K562 (cell line): ENCODE data around the gene SYT14. TPM values are rescaled to one million over a fixed set of nuclear protein-coding genes. Genes with fewer than 3 reads are reported as not detected.

Source experiments
- CREBBP ChIP-seq: IDR thresholded peaks from one replicate; pipeline ENCODE4 v1.6.1; 2012; ENCODE audit warnings: low read depth, mild to moderate bottlenecking, control low read depth, inconsistent platforms, low read length
- CSDE1 ChIP-seq, 2 experiments: fragments of 450-650 bp; IDR thresholded peaks; 2 replicates each; pipeline ENCODE4 v1.6.1; 2016; ENCODE audit warnings: mild to moderate bottlenecking in 1 of 2
- HDAC2 ChIP-seq: fragments of 450-650 bp; IDR thresholded peaks from 2 replicates; pipeline ENCODE4 v1.6.1; 2016; ENCODE audit warnings: mild to moderate bottlenecking
- IRF1 ChIP-seq: sonication (generic); formaldehyde crosslinking; IDR thresholded peaks from 2 replicates; pipeline ENCODE4 v1.8.0; 2022; ENCODE audit warnings: missing genetic modification reagents, mild to moderate bottlenecking, borderline replicate concordance
- MEF2D ChIP-seq: conservative IDR thresholded peaks from 2 replicates; pipeline ENCODE4 v1.6.1; 2016; ENCODE audit warnings: low read depth, missing genetic modification characterization, missing compliant biosample characterization
- MYNN ChIP-seq, 2 experiments: sonication (generic); formaldehyde crosslinking in 1 of 2; IDR thresholded peaks; 2 replicates each; pipeline versions ENCODE4 v1.5.0 to v1.6.1; 2016 to 2020; ENCODE audit warnings: antibody characterized with exemption in 1 of 2, missing genetic modification reagents in 1 of 2
- ZBTB8A ChIP-seq: fragments of 450-650 bp; IDR thresholded peaks from 2 replicates; pipeline ENCODE4 v1.6.1; 2018; ENCODE audit warnings: mild to moderate bottlenecking, moderate library complexity; ENCODE audit not compliant: partially characterized antibody
- ZNF263 ChIP-seq: sonication (generic); formaldehyde crosslinking; IDR thresholded peaks from 2 replicates; pipeline ENCODE4 v1.8.0; 2022; ENCODE audit warnings: mild to moderate bottlenecking, missing genetic modification reagents, borderline replicate concordance
- ZNF449 ChIP-seq: fragments of 250-450 bp; sonication (Bioruptor Pico); IDR thresholded peaks from 2 replicates; pipeline ENCODE4 v1.8.0; 2022; ENCODE audit warnings: moderate library complexity, mild to moderate bottlenecking, inconsistent platforms
- ZNF589 ChIP-seq: fragments of 200-800 bp; sonication (Bioruptor generic); IDR thresholded peaks from 2 replicates; pipeline ENCODE4 v1.6.1; 2016; ENCODE audit warnings: low read depth, missing genetic modification characterization, missing compliant biosample characterization
- polyA plus RNA-seq, 8 experiments: library from polyadenylated mRNA; depleted of rRNA in 4 of 8; stranded (reverse) in 5 of 8; unstranded in 3 of 8; fragments of >200 nt; fragmentation: Nextera tagmentation in 2 of 8; fragmentation: Illumina TruSeq in 1 of 8; extraction: Ambion mirVana in 2 of 8; extraction: Trizol in 1 of 8; gene quantifications; 2 replicates each; pipeline versions ENCODE4 v1.2.1 to v1.2.3, GENCODE V29; 2011 to 2014; ENCODE audit warnings: inconsistent platforms in 1 of 8, missing spikeins in 1 of 8
- total RNA-seq, 7 experiments: library from RNA; depleted of rRNA in 6 of 7; stranded (reverse); fragments of >200 nt in 6 of 7; fragmentation: Illumina TruSeq in 2 of 7; extraction: Trizol in 2 of 7; gene quantifications; 2 replicates each; pipeline versions ENCODE4 v1.2.1 to v1.2.3, GENCODE V29; 2011 to 2021; ENCODE audit warnings: low replicate concordance in 1 of 7

SYT14 gene
- total and polyA plus RNA-seq, 9 of the 15 experiments (the other 6 are each of a cell fraction or from before 2014, with no cell fraction given), result 0.01 to 0.04 TPM; not detected in 7

GRCh38 chr1:209996348-209996747, 58.3 kb downstream of the SYT14 start (continued):
- TF ChIP-seq IRF1 (CRISPR knock-in tag) (no peak), MYNN (IDR thresholded peaks at IDR 0.05) (no peak), MYNN (CRISPR knock-in tag; IDR thresholded peaks at IDR 0.05) (no peak), MEF2D (tag) (no peak), ZNF449 (CRISPR knock-in tag) (no peak), CSDE1 (IDR thresholded peaks at IDR 0.05) (no peak), ZNF263 (CRISPR knock-in tag) (no peak), HDAC2 (no peak), ZNF589 (no peak), CREBBP (no peak), ZBTB8A (no peak)
